SK-N-MC (cell line): ENCODE results near the gene UTY.
"Not testable (repeated sequence)": the region's sequence is repeated elsewhere in the genome, so short reads cannot be mapped to it uniquely, and the experiment has no call there.

Experiments
- DNase-seq: peaks from one replicate; pipeline ENCODE4 v3.0.0-alpha.2; 2011; ENCODE audit warnings: low read depth, low spot score
- H3K27ac ChIP-seq: fragments of 200-600 bp; sonication (generic); 2 replicates; pipeline ENCODE4 v1.5.1; 2016; ENCODE audit warnings: mixed run types
- H3K36me3 ChIP-seq: fragments of 200-600 bp; sonication (generic); 2 replicates; pipeline ENCODE4 v1.6.1; 2017; ENCODE audit warnings: antibody characterized with exemption, low read length, mixed read lengths; ENCODE audit not compliant: insufficient read depth
- H3K4me3 ChIP-seq: fragments of 200-600 bp; sonication (generic); 2 replicates; pipeline ENCODE4 v1.5.1; 2016
- H3K9ac ChIP-seq: fragments of 200-600 bp; sonication (generic); 2 replicates; pipeline ENCODE4 v1.8.0; 2017; ENCODE audit warnings: mixed run types, mixed read lengths; ENCODE audit not compliant: insufficient read length
- H3K9me3 ChIP-seq: fragments of 200-600 bp; sonication (generic); 2 replicates; pipeline ENCODE4 v1.6.1; 2017; ENCODE audit warnings: low read depth, mild to moderate bottlenecking, antibody characterized with exemption, low read length, moderate library complexity, mixed read lengths
- EZH2 ChIP-seq: fragments of 200-600 bp; sonication (generic); IDR thresholded peaks from one replicate; pipeline ENCODE4 v1.6.1; 2017; ENCODE audit warnings: antibody characterized with exemption
- FOXP2 ChIP-seq: optimal IDR thresholded peaks from 2 replicates; pipeline ENCODE3; 2011; ENCODE audit warnings: mild to moderate bottlenecking, moderate library complexity; ENCODE audit not compliant: insufficient read depth; ENCODE audit errors: extremely low read length, control extremely low read depth
- POLR2AphosphoS5 ChIP-seq: IDR thresholded peaks from 2 replicates; pipeline ENCODE4 v1.6.1; 2012; ENCODE audit warnings: mild to moderate bottlenecking, low read depth, low read length, borderline replicate concordance

Gene UTY

DNA sequence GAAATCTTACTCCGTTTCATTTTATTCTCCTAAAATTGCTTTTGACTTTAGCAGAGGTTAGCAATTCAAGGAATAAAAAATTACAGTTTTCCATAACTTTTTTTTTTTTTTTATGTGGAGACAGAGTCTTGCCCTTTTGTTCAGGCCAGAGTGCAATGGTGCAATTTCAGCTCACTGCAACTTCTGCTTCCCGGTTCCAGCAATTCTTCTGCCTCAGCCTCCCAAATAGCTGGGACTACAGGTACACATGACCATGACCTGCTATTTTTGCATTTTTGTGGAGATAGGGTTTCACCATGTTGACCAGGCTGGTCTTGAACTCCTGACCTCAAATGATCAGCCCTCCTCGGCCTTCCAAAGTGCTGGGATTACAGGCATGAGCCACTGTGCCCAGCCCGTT, 179.0 kb downstream of the UTY start:
- Histone ChIP-seq H3K27ac (no peak overlapping the region), H3K36me3 (no peaks in the 10 kb centered on the region), H3K9ac (no peak overlapping the region), H3K4me3 (no peak overlapping the region), H3K9me3 (no peaks in the 10 kb centered on the region)
- no peak for TF ChIP-seq EZH2
- no peak for TF ChIP-seq POLR2AphosphoS5
- TF ChIP-seq FOXP2 = no peak
- DNase-seq = no peak

DNA sequence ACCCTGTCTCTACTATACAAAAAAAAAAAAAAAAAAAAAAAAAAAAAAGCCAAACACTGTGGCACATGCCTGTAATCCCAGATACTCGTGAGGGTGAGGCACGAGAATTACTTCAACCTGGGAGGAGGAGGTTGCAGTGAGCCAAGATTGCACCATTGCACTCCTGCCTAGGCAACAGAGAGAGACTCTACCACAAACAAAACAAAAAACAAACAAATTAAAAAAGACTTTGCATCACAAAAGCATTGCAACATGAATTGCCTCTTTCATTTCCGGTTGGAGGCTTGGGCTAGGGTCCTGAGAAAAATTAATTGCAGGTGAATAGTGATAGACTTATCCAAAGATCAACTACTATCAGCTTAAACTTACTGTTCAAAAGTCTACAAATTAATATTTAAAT, 180.4 kb downstream of the UTY start:
- Histone ChIP-seq H3K9ac (no peak overlapping the region), H3K36me3 (no peaks in the 10 kb centered on the region), H3K27ac (no peak overlapping the region), H3K9me3 (no peaks in the 10 kb centered on the region), H3K4me3 (no peak overlapping the region)
- no peak for DNase-seq
- TF ChIP-seq POLR2AphosphoS5 (no peak), FOXP2 (no peak), EZH2 (no peak)

GRCh38 chrY:13296176-13296890, 183.5 kb downstream of the UTY start:
- no peak overlapping the region for H3K27ac ChIP-seq
- H3K36me3 ChIP-seq = no peaks in the 10 kb centered on the region
- DNase-seq = no peak
- no peaks in the 10 kb centered on the region for H3K9me3 ChIP-seq
- no peak overlapping the region for H3K4me3 ChIP-seq
- H3K9ac ChIP-seq = no peak overlapping the region
- TF ChIP-seq EZH2 (no peak), FOXP2 (no peak), POLR2AphosphoS5 (no peak)

GRCh38 chrY:13295026-13295425, 184.8 kb downstream of the UTY start:
- H3K9me3 ChIP-seq = no peaks in the 10 kb centered on the region
- H3K36me3 ChIP-seq = no peaks in the 10 kb centered on the region
- DNase-seq = no peak
- H3K27ac ChIP-seq = no peak overlapping the region
- no peak for TF ChIP-seq POLR2AphosphoS5
- TF ChIP-seq EZH2 = no peak
- TF ChIP-seq FOXP2 = no peak
- no peak overlapping the region for H3K9ac ChIP-seq
- H3K4me3 ChIP-seq = no peak overlapping the region

GRCh38 chrY:13291199-13291598, 188.6 kb downstream of the UTY start:
- Histone ChIP-seq H3K36me3 (no peaks in the 10 kb centered on the region), H3K9me3 (no peaks in the 10 kb centered on the region), H3K9ac (no peak overlapping the region), H3K27ac (no peak overlapping the region), H3K4me3 (no peak overlapping the region)
- DNase-seq = no peak
- TF ChIP-seq EZH2 = no peak
- TF ChIP-seq POLR2AphosphoS5 = no peak
- no peak for TF ChIP-seq FOXP2

- H3K9ac ChIP-seq, H3K9me3 ChIP-seq, H3K36me3 ChIP-seq, H3K27ac ChIP-seq, DNase-seq, H3K4me3 ChIP-seq: not testable (repeated sequence)
These were observed 197.4 kb downstream of the UTY start for GRCh38 chrY:13282151-13283054.

GRCh38 chrY:13279561-13279960, 200.3 kb downstream of the UTY start:
- no peaks in the 10 kb centered on the region for H3K36me3 ChIP-seq
- no peak for DNase-seq

GRCh38 chrY:13271706-13272105, 208.1 kb downstream of the UTY start:
- Histone ChIP-seq H3K4me3 (no peak overlapping the region), H3K27ac (no peak overlapping the region), H3K9ac (no peak overlapping the region), H3K36me3 (no peaks in the 10 kb centered on the region), H3K9me3 (no peaks in the 10 kb centered on the region)
- no peak for TF ChIP-seq EZH2
- DNase-seq = no peak

More at GRCh38 chrY:13279561-13279960, 200.3 kb downstream of the UTY start:
- TF ChIP-seq EZH2 (no peak), FOXP2 (no peak), POLR2AphosphoS5 (no peak)
- no peak overlapping the region for H3K9ac ChIP-seq
- no peaks in the 10 kb centered on the region for H3K9me3 ChIP-seq
- no peak overlapping the region for H3K27ac ChIP-seq
- H3K4me3 ChIP-seq = no peak overlapping the region

DNA sequence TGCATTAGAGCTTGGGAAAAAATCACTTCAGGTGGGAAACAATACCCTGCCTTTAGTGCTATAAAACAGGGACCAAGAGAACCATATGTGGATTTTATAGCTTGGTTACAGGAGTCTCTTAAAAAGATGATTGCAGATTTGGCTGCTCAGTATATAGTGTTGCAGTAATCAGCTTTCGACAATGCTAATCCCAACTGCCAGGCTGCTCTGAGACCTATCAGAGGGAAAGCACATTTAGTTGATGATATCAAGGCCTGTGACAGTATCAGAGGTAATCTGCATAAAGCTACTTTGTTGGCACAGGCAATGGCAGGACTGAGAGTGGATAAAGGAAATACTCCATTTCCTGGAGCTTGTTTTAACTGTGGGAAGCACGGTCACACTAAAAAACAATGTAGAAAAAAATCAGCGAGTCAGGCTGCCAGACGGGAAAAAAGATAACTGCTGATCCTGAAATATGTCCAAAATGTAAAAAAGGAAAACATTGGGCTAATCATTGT, 225.8 kb downstream of the UTY start:
- H3K4me3 ChIP-seq, H3K9ac ChIP-seq, H3K27ac ChIP-seq, H3K36me3 ChIP-seq, DNase-seq, H3K9me3 ChIP-seq: not testable (repeated sequence)
